Thoracic aorta endothelial cell (primary cell): ENCODE results near the gene TUBB. TPM values are rescaled to one million over a fixed set of nuclear protein-coding genes. Genes with fewer than 3 reads are reported as not detected.

ENCODE experiments used
- small RNA-seq: library from RNA; depleted of rRNA; stranded (forward); fragments of <200 nt; gene quantifications from one replicate; pipeline ENCODE3, GENCODE V24; 2012
- total RNA-seq: library from RNA; depleted of rRNA; stranded (reverse); fragments of >200 nt; gene quantifications from 2 replicates; pipeline ENCODE4 v1.2.3, GENCODE V29; 2012

Gene TUBB
- 774 and 1,036 TPM in 2 replicates for total RNA-seq

DNA sequence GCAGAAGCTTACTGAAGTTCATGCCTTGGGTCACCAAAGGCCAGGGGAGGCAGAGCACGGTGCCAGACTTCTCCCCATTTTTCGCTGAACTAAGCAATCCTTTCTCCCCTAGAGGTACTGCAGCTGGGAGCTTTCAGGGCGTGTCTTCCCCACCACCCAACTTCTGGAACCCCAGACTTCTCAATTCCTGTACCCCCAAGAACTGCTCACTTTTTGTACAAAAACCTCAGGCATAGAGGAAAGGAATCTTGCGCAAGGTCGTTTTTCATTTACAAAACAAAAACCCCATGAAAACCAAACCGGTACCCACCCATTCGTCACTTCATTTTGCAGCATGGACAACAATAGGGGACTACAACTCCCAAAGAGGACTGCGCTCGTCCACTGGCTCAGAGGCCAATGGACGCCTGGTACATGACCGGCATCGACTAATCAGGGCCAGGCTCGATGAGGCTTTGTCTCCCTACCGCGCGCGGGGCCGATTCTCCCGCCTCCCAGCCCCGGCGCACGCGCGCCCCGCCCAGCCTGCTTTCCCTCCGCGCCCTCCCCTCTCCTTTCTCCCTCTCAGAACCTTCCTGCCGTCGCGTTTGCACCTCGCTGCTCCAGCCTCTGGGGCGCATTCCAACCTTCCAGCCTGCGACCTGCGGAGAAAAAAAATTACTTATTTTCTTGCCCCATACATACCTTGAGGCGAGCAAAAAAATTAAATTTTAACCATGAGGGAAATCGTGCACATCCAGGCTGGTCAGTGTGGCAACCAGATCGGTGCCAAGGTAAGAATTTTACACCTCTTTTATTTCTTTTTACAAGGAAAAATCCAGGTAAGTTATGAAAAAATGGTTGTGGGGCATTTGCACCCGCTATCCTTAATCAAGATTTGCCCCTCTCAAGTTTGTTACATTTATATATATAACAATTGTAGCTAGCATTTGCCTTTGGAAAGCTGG, at the start of gene TUBB:
Gene TUBB, plus strand, starts transcription at position 562 of the 947 bp plus-strand sequence. Its CDS starts 155 bp downstream, at position 717.

GRCh38 chr6:30672445-30673253, 47.5 kb upstream of the TUBB start, which contains the start of gene DHX16:
Gene DHX16, minus strand, starts transcription at chr6:30673006. Its CDS starts 165 bp downstream, at chr6:30672841.

GRCh38 chr6:30686009-30686907, 33.9 kb upstream of the TUBB start, which contains the start of gene PPP1R18:
Gene PPP1R18, minus strand, starts transcription at chr6:30686645. Its CDS starts 627 bp downstream, at chr6:30686018.

DNA sequence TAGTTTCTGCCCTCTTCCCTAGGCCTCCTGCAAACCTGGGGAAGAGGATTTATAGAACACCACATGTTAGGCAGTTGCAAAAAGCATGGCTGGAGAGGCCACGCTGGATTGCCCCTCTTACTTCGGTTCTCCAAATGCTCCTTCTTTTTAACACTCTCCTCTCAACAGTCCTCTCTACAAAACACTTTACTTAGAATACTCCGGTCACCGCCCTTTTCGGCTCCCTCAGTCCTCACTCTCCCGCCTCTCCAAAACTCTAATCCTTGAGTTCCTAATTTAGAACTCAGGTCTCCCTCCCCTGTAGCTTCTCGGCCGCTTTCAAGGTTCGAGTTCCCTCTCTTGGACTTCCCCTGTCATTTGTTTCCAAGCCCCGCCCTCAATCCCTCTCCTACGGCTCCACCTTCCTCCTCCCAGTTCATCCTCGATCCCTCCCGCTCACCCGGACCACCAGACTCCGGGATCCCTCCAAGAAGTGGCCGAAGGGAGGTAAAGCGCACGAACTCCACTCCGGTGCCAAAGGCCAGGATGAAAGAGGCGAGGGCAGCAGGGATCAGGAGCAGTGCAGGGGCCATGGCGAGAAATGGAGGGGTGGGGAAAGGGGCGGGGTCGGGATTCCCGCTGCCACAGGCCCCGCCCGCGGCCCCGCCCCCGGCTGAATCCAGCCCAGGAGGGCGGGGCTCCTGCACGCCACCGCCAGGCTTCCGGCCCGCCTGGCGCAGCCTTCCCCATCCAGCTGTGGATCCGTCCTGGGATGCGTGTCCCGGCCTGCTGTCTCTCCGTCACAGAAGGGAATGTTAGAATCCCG, 29.5 kb upstream of the TUBB start, which contains the start of gene NRM:
Gene NRM, minus strand, starts transcription at position 582 of the 805 bp plus-strand sequence. Its CDS starts 10 bp downstream, at position 572.

GRCh38 chr6:30717129-30717844, 2.9 kb upstream of the TUBB start, which contains the start of gene MDC1:
Gene MDC1, minus strand, starts transcription at chr6:30717281. Its CDS starts 2,106 bp downstream, at chr6:30715175.

GRCh38 chr6:30742316-30743098, 22.4 kb downstream of the TUBB start, which contains the start of gene FLOT1:
Gene FLOT1, minus strand, starts transcription at chr6:30742687. Its CDS starts 498 bp downstream, at chr6:30742189.

DNA sequence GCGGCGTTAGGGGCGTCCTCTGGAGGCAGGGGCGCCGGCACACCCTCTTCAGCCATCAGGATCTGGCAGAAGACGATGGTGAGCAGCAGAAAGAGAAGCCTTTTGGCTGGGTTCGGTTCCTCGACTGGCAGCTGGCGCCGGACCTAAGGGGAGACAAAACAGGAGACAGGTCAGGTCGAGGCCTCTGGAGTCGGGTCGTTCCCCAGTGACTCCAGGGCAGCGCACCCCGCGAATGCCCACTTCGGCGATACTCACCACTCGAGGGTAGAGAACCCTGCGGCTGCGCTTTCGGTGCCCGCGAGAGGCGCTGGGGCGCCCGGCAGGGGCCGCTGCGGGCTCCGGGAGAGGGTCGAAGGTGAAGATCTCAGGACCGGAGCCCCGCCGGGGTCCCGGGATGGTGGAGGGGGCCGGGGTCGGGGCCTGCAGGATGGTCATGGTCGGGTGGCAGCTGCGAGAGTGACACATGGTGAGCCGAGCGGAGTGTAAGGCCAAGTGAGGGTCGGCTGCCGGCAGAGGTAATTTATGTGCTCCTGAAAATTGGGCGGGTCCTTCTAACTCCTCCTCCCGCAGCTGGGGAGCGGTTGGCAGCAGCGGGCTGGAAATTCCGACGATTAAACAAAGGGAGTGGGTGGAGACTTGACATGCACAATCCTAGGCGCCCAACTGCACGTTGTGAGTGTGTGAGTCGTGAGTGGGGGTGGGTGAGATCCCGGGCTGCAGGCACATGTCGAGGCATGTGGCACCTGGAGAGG, 24.1 kb downstream of the TUBB start, which contains the start of gene IER3:
Gene IER3, minus strand, starts transcription at position 494 of the 752 bp plus-strand sequence. Its CDS starts 29 bp downstream, at position 465.

Small RNA genes lying within 50 kb of the gene (small RNA-seq; reads per million reads assigned to genes)
- not detected for gene RF00019
- gene RN7SL353P = not detected

Other genes with a start within 250 kb of the TUBB start
- 395 and 418 TPM in 2 replicates for gene HLA-E, start 230.8 kb upstream of the TUBB start, total RNA-seq
- 37.1 and 42.9 TPM in 2 replicates for gene GNL1, start 163.9 kb upstream of the TUBB start, total RNA-seq
- gene PRR3, start 163.1 kb upstream of the TUBB start, total RNA-seq = 9.3 and 10.2 TPM in 2 replicates
- 44.9 and 53.9 TPM in 2 replicates for gene ABCF1, start 148.9 kb upstream of the TUBB start, total RNA-seq
- 54.2 and 58.6 TPM in 2 replicates for gene PPP1R10, start 103.1 kb upstream of the TUBB start, total RNA-seq
- gene MRPS18B, start 102.5 kb upstream of the TUBB start, total RNA-seq = 54.4 and 71.4 TPM in 2 replicates
- 6.0 and 6.5 TPM in 2 replicates for gene ATAT1, start 93.5 kb upstream of the TUBB start, total RNA-seq
- 3.8 and 9.6 TPM in 2 replicates for gene C6orf136, start 73.2 kb upstream of the TUBB start, total RNA-seq
- gene DHX16, start 47.3 kb upstream of the TUBB start, total RNA-seq = 35.5 and 38.6 TPM in 2 replicates
- 76.3 and 96.5 TPM in 2 replicates for gene PPP1R18, start 33.7 kb upstream of the TUBB start, total RNA-seq
- 5.9 and 13.1 TPM in 2 replicates for gene NRM, start 29.4 kb upstream of the TUBB start, total RNA-seq
- 12.0 and 18.2 TPM in 2 replicates for gene MDC1, start 3.1 kb upstream of the TUBB start, total RNA-seq
- gene FLOT1, start 22.3 kb downstream of the TUBB start, total RNA-seq = 63.7 and 71.4 TPM in 2 replicates
- gene IER3, start 24.2 kb downstream of the TUBB start, total RNA-seq = 113 and 169 TPM in 2 replicates
- gene DDR1, start 164.2 kb downstream of the TUBB start, total RNA-seq = 4.9 and 5.7 TPM in 2 replicates
- 12.8 and 21.8 TPM in 2 replicates for gene GTF2H4, start 187.9 kb downstream of the TUBB start, total RNA-seq
- 16.0 and 20.2 TPM in 2 replicates for gene VARS2, start 193.9 kb downstream of the TUBB start, total RNA-seq
- not detected in 2 replicates for gene SFTA2, start 211.8 kb downstream of the TUBB start, total RNA-seq
- gene MUCL3, start 220.6 kb downstream of the TUBB start, total RNA-seq = not detected in 2 replicates